Measurements from ENCODE around the gene DOK6.

Gene DOK6

GRCh38 chr18:69880083-69880482 is 479.4 kb downstream of the DOK6 start:
- no peak overlapping the region for H3K27ac ChIP-seq
- TF ChIP-seq CTCF (conservative IDR thresholded peaks at IDR 0.05), result no peak
- TF ChIP-seq ZFX (IDR thresholded peaks at IDR 0.05), result no peak

- H3K27ac ChIP-seq, result no peak overlapping the region
- TF ChIP-seq ZFX (IDR thresholded peaks at IDR 0.05) (no peak), CTCF (conservative IDR thresholded peaks at IDR 0.05) (no peak)
These were observed 482.4 kb downstream of the DOK6 start for GRCh38 chr18:69882965-69883668.

GRCh38 chr18:69883781-69884180 is 483.1 kb downstream of the DOK6 start:
- TF ChIP-seq CTCF (conservative IDR thresholded peaks at IDR 0.05), result no peak
- TF ChIP-seq ZFX (IDR thresholded peaks at IDR 0.05), result no peak
- no peak overlapping the region for H3K27ac ChIP-seq

DNA sequence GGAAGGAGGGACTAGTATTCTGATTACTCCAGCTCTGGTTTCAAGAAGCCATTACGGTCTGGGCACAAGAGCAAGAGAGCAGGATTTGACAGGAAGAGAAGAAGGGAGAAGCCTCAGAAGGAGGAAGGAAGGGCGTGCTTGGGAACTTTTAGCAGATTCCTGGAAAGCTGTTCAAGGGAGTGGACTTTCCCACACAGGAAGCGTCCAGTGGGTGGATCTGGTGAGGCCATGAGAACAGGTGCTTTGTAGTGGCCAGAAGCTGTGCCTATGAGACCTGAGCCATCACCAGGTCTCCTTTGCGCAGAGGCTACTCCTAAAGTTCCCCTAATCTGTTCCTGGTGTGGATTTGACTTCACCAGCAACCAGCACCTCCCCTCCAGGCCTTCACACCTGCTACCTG is 484.7 kb downstream of the DOK6 start:
- H3K27ac ChIP-seq, result no peak overlapping the region
- TF ChIP-seq ZFX (IDR thresholded peaks at IDR 0.05), result no peak
- TF ChIP-seq CTCF (conservative IDR thresholded peaks at IDR 0.05), result no peak

- no peak overlapping the region for H3K27ac ChIP-seq
- TF ChIP-seq CTCF (conservative IDR thresholded peaks at IDR 0.05), result no peak
- no peak for TF ChIP-seq ZFX (IDR thresholded peaks at IDR 0.05)
These were observed 485.3 kb downstream of the DOK6 start for GRCh38 chr18:69885841-69886531.

GRCh38 chr18:69887256-69887655 is 486.6 kb downstream of the DOK6 start:
- no peak overlapping the region for H3K27ac ChIP-seq
- TF ChIP-seq ZFX (IDR thresholded peaks at IDR 0.05), result no peak

DNA sequence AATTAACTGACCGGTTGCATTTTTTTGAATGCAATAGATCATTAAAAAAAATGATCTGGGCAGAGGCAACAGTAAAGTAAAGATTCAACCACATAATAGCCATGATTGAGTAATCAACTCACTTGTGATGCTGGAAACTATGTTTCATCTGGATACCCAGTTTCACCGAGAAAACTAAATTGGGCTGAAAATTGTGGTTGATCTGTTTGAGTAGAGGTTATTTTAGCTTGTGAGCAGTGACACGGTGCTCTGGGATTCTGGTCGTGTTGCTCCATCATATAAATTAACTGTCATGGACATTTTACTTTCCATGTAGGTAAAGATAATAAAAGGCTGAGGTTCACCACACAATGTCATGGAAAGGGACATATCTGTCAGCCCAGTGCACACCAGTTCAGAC is 488.3 kb downstream of the DOK6 start:
- H3K27ac ChIP-seq, result no peak overlapping the region
- TF ChIP-seq ZFX (IDR thresholded peaks at IDR 0.05) (no peak), CTCF (conservative IDR thresholded peaks at IDR 0.05) (no peak)

- H3K27ac ChIP-seq, result no peak overlapping the region
- no peak for TF ChIP-seq CTCF (conservative IDR thresholded peaks at IDR 0.05)
- no peak for TF ChIP-seq ZFX (IDR thresholded peaks at IDR 0.05)
These were observed 489.9 kb downstream of the DOK6 start for GRCh38 chr18:69890558-69890957.
